ENCODE results near the gene WSCD1. TPM values are rescaled to one million over a fixed set of nuclear protein-coding genes. Genes with fewer than 3 reads are reported as not detected.

Gene WSCD1
- total RNA-seq, 2 donors from 2014 or later: 19.5 to 22.3 TPM

DNA sequence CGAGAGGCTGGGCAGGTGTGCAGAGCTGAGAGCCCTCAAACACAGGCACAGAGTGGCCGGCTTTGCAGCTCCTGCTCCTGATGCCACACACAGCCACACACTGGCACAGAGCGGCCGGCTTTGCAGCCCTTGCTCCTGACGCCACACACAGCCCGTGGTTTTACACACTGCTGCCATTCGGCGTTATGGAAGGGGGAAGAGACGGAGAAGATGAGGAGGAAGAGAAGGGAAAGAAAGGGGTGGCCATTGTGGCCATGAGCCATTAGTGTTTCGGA lies 26.8 kb downstream of the WSCD1 start:
- TF ChIP-seq, protein P1, sequence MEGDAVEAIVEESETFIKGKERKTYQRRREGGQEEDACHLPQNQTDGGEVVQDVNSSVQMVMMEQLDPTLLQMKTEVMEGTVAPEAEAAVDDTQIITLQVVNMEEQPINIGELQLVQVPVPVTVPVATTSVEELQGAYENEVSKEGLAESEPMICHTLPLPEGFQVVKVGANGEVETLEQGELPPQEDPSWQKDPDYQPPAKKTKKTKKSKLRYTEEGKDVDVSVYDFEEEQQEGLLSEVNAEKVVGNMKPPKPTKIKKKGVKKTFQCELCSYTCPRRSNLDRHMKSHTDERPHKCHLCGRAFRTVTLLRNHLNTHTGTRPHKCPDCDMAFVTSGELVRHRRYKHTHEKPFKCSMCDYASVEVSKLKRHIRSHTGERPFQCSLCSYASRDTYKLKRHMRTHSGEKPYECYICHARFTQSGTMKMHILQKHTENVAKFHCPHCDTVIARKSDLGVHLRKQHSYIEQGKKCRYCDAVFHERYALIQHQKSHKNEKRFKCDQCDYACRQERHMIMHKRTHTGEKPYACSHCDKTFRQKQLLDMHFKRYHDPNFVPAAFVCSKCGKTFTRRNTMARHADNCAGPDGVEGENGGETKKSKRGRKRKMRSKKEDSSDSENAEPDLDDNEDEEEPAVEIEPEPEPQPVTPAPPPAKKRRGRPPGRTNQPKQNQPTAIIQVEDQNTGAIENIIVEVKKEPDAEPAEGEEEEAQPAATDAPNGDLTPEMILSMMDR (IDR thresholded peaks at IDR 0.05): no peak
- no peak overlapping the region for H3K4me3 ChIP-seq
- H3K27ac ChIP-seq: no peak overlapping the region
- no peaks in the 10 kb centered on the region for H3K9me3 ChIP-seq
- no peak overlapping the region for H3K9ac ChIP-seq (ENCODE audit: low read depth in 2 of 2, low read length in 2 of 2)
- no peaks in the 10 kb centered on the region for H3K4me1 ChIP-seq
- DNase-seq: no peak
- intact Hi-C loops (cut with DNase I): no loop called here
- no peaks in the 10 kb centered on the region for H3K36me3 ChIP-seq
- no peaks in the 10 kb centered on the region for H3K27me3 ChIP-seq

DNA sequence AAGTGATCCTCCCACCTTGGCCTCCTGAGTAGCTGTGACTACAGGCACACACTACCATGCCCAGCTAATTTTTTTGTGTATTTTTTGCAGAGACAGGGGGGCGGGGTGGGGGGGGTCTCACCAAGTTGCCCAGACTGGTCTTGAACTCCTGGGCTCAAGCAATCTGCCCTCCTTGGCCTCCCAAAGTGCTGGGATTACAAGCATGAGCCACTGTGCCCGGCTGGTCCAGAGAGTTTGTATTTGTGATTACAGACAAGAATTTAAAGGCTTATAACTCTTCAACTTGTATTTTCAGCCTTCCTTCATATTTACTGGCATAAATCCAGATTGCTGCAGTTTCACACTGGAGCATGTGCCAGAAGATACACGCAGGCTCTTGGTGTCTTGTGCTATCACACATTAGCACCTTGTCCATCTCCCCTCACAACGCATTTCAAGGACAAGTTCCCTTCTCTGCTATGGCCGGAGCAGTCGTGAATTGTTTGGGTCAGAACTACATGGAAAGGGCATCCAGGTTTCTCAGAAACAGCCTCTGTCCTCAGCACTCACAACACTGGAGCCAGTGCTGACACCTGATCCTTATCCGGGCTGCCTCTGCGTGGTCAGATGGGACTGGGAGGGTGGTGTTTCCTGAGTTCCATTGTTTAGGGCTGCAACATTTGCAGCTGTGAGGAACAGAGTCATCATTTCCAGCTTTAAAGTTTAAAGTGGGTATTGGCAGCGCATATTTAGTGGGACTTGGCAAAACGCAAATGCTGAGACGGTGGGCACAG lies 28.1 kb downstream of the WSCD1 start:
- TF ChIP-seq, protein P1 (IDR thresholded peaks at IDR 0.05): no peak
- H3K27me3 ChIP-seq: no peaks in the 10 kb centered on the region
- H3K9me3 ChIP-seq: no peaks in the 10 kb centered on the region
- DNase-seq: no peak
- H3K4me3 ChIP-seq: no peak overlapping the region
- no peak overlapping the region for H3K9ac ChIP-seq (ENCODE audit: low read depth in 2 of 2, low read length in 2 of 2)
- intact Hi-C loops (cut with DNase I): no loop called here
- H3K27ac ChIP-seq: no peak overlapping the region
- peaks cover 1% of the 10 kb centered on the region for H3K4me1 ChIP-seq
- no peaks in the 10 kb centered on the region for H3K36me3 ChIP-seq

DNA sequence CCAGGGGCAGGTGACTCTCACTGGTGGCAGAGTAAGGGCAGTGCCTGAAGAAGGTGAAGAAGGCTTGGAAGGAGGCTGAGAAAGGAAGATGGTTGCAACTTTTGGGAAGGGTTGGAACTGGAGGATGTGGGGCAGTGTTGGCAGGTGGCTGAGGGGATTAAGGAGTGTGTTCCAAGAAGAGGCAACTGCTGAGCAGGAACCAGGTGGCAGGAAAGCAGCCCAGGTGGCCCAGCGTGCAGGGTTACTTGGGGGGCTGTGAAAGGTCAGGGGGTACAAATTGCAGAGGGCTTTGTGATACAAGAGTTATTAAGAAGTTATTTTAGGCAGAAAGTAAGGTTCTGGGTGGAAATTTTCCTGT lies 28.6 kb downstream of the WSCD1 start:
- TF ChIP-seq, protein P1 (IDR thresholded peaks at IDR 0.05): no peak
- H3K27ac ChIP-seq: no peak overlapping the region
- H3K9ac ChIP-seq (ENCODE audit: low read depth in 2 of 2, low read length in 2 of 2): no peak overlapping the region

DNA sequence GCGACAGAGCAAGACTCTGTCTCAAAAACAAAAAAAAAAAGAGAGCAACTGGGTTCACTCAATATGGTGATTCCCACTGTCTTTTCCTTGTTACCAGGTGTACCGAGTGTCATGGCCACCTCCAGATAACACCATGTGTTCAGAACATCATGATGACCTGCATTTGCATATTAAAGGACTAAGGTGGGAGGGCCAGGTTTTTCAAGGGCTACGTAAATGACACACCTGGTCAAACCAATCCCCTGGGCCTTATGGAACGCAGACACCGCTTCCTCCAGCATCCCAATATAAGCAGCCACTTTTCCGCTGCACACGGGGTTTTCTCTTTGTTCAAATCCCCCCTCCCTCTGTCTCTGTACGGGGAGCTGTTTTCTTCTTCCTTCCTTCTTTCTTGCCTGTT lies 29.3 kb downstream of the WSCD1 start:
- H3K4me3 ChIP-seq: no peak overlapping the region
- no peaks in the 10 kb centered on the region for H3K9me3 ChIP-seq
- peaks cover 5% of the 10 kb centered on the region for H3K4me1 ChIP-seq
- TF ChIP-seq, protein P1 (IDR thresholded peaks at IDR 0.05): no peak
- DNase-seq: no peak
- intact Hi-C loops (cut with DNase I): no loop called here
- H3K9ac ChIP-seq (ENCODE audit: low read depth in 2 of 2, low read length in 2 of 2): no peak overlapping the region
- H3K27ac ChIP-seq: no peak overlapping the region
- no peaks in the 10 kb centered on the region for H3K36me3 ChIP-seq
- H3K27me3 ChIP-seq: no peaks in the 10 kb centered on the region

More for the DNA sequence above, 28.6 kb downstream of the WSCD1 start:
- intact Hi-C loops (cut with DNase I): no loop called here
- Histone ChIP-seq H3K36me3 (no peaks in the 10 kb centered on the region), H3K27me3 (no peaks in the 10 kb centered on the region), H3K9me3 (no peaks in the 10 kb centered on the region), H3K4me3 (no peak overlapping the region), H3K4me1 (peaks cover 5% of the 10 kb centered on the region)
- no peak for DNase-seq

DNA sequence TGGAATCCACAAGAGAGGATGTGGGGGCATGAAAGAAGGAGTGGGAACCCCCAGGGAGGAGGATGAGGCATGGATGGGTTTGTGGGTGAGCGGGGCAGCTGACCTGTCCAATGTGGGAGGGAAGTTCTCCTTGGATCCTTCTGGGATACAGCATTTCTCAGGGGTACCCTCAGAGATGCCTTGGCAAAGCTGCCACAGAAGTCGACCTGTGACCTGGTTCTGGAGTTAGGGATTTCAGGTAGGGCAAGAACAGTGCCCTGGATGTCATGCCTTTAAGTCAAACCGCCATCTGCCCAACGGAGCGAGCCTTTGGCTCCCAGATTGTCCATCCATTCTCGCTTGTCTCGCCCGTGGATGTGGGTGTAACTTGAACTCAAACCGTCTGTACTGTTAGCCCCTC lies 30.0 kb downstream of the WSCD1 start:
- peaks cover 5% of the 10 kb centered on the region for H3K4me1 ChIP-seq
- DNase-seq: no peak
- H3K9ac ChIP-seq (ENCODE audit: low read depth in 2 of 2, low read length in 2 of 2): no peak overlapping the region
- H3K27ac ChIP-seq: no peak overlapping the region
- H3K4me3 ChIP-seq: no peak overlapping the region
- H3K27me3 ChIP-seq: no peaks in the 10 kb centered on the region
- TF ChIP-seq, protein P1 (IDR thresholded peaks at IDR 0.05): no peak
- H3K9me3 ChIP-seq: no peaks in the 10 kb centered on the region
- no peaks in the 10 kb centered on the region for H3K36me3 ChIP-seq
- intact Hi-C loops (cut with DNase I): no loop called here
